Measurements from ENCODE around the gene ADAMTSL1.

Gene ADAMTSL1

GRCh38 chr9:18676525-18676924, 202.6 kb downstream of the ADAMTSL1 start:
- no peak overlapping the region for H3K4me3 Mint-ChIP-seq
- no peaks in the 10 kb centered on the region for H3K36me3 Mint-ChIP-seq (ENCODE audit: low read depth)
- no peaks in the 10 kb centered on the region for H3K9me3 Mint-ChIP-seq
- no peaks in the 10 kb centered on the region for H3K4me1 Mint-ChIP-seq (ENCODE audit: low read depth)
- H3K27me3 Mint-ChIP-seq (ENCODE audit: low read depth), result no peaks in the 10 kb centered on the region
- H3K27ac Mint-ChIP-seq, result no peak overlapping the region

- Mint-ChIP-seq H3K4me3 (no peak overlapping the region), H3K27me3 (ENCODE audit: low read depth) (no peaks in the 10 kb centered on the region), H3K4me1 (ENCODE audit: low read depth) (no peaks in the 10 kb centered on the region), H3K36me3 (ENCODE audit: low read depth) (no peaks in the 10 kb centered on the region), H3K9me3 (no peaks in the 10 kb centered on the region), H3K27ac (no peak overlapping the region)
These were observed 205.1 kb downstream of the ADAMTSL1 start for GRCh38 chr9:18678821-18679590.

- no peaks in the 10 kb centered on the region for H3K36me3 Mint-ChIP-seq (ENCODE audit: low read depth)
- H3K4me3 Mint-ChIP-seq, result no peak overlapping the region
- H3K27ac Mint-ChIP-seq, result no peak overlapping the region
- no peaks in the 10 kb centered on the region for H3K4me1 Mint-ChIP-seq (ENCODE audit: low read depth)
- no peaks in the 10 kb centered on the region for H3K9me3 Mint-ChIP-seq
- no peaks in the 10 kb centered on the region for H3K27me3 Mint-ChIP-seq (ENCODE audit: low read depth)
These were observed 209.0 kb downstream of the ADAMTSL1 start for GRCh38 chr9:18682907-18683306.

- Mint-ChIP-seq H3K27me3 (ENCODE audit: low read depth) (no peaks in the 10 kb centered on the region), H3K9me3 (no peaks in the 10 kb centered on the region), H3K36me3 (ENCODE audit: low read depth) (no peaks in the 10 kb centered on the region), H3K27ac (no peak overlapping the region), H3K4me3 (no peak overlapping the region), H3K4me1 (ENCODE audit: low read depth) (no peaks in the 10 kb centered on the region)
These were observed 209.4 kb downstream of the ADAMTSL1 start for GRCh38 chr9:18683312-18683711.

- H3K4me1 Mint-ChIP-seq (ENCODE audit: low read depth), result no peaks in the 10 kb centered on the region
- H3K9me3 Mint-ChIP-seq, result no peaks in the 10 kb centered on the region
- no peak overlapping the region for H3K27ac Mint-ChIP-seq
- H3K36me3 Mint-ChIP-seq (ENCODE audit: low read depth), result no peaks in the 10 kb centered on the region
- no peak overlapping the region for H3K4me3 Mint-ChIP-seq
- H3K27me3 Mint-ChIP-seq (ENCODE audit: low read depth), result no peaks in the 10 kb centered on the region
These were observed 209.9 kb downstream of the ADAMTSL1 start for GRCh38 chr9:18683851-18684250.

- Mint-ChIP-seq H3K9me3 (no peaks in the 10 kb centered on the region), H3K27ac (no peak overlapping the region), H3K4me3 (no peak overlapping the region), H3K27me3 (ENCODE audit: low read depth) (no peaks in the 10 kb centered on the region), H3K36me3 (ENCODE audit: low read depth) (no peaks in the 10 kb centered on the region), H3K4me1 (ENCODE audit: low read depth) (no peaks in the 10 kb centered on the region)
These were observed 210.8 kb downstream of the ADAMTSL1 start for GRCh38 chr9:18684593-18685317.

- H3K27ac Mint-ChIP-seq, result no peak overlapping the region
- H3K36me3 Mint-ChIP-seq (ENCODE audit: low read depth), result no peaks in the 10 kb centered on the region
- no peaks in the 10 kb centered on the region for H3K9me3 Mint-ChIP-seq
- H3K27me3 Mint-ChIP-seq (ENCODE audit: low read depth), result no peaks in the 10 kb centered on the region
- H3K4me1 Mint-ChIP-seq (ENCODE audit: low read depth), result no peaks in the 10 kb centered on the region
- no peak overlapping the region for H3K4me3 Mint-ChIP-seq
These were observed 214.9 kb downstream of the ADAMTSL1 start for GRCh38 chr9:18688581-18689565.

GRCh38 chr9:18689921-18690320, 216.0 kb downstream of the ADAMTSL1 start:
- peaks cover 4% of the 10 kb centered on the region for H3K9me3 Mint-ChIP-seq
- H3K27ac Mint-ChIP-seq, result no peak overlapping the region
- no peak overlapping the region for H3K4me3 Mint-ChIP-seq
- H3K36me3 Mint-ChIP-seq (ENCODE audit: low read depth), result no peaks in the 10 kb centered on the region
- no peaks in the 10 kb centered on the region for H3K27me3 Mint-ChIP-seq (ENCODE audit: low read depth)
- no peaks in the 10 kb centered on the region for H3K4me1 Mint-ChIP-seq (ENCODE audit: low read depth)

GRCh38 chr9:18692268-18692667, 218.3 kb downstream of the ADAMTSL1 start:
- no peak overlapping the region for H3K4me3 Mint-ChIP-seq
- no peaks in the 10 kb centered on the region for H3K4me1 Mint-ChIP-seq (ENCODE audit: low read depth)
- no peaks in the 10 kb centered on the region for H3K27me3 Mint-ChIP-seq (ENCODE audit: low read depth)
- H3K36me3 Mint-ChIP-seq (ENCODE audit: low read depth), result no peaks in the 10 kb centered on the region
- peaks cover 4% of the 10 kb centered on the region for H3K9me3 Mint-ChIP-seq
- H3K27ac Mint-ChIP-seq, result no peak overlapping the region

GRCh38 chr9:18692962-18693361, 219.0 kb downstream of the ADAMTSL1 start:
- Mint-ChIP-seq H3K4me3 (no peak overlapping the region), H3K36me3 (ENCODE audit: low read depth) (no peaks in the 10 kb centered on the region), H3K27ac (no peak overlapping the region), H3K9me3 (peaks cover 8% of the 10 kb centered on the region), H3K4me1 (ENCODE audit: low read depth) (no peaks in the 10 kb centered on the region), H3K27me3 (ENCODE audit: low read depth) (no peaks in the 10 kb centered on the region)

- no peaks in the 10 kb centered on the region for H3K36me3 Mint-ChIP-seq (ENCODE audit: low read depth)
- H3K27ac Mint-ChIP-seq, result no peak overlapping the region
- no peaks in the 10 kb centered on the region for H3K27me3 Mint-ChIP-seq (ENCODE audit: low read depth)
- no peak overlapping the region for H3K4me3 Mint-ChIP-seq
- H3K9me3 Mint-ChIP-seq, result peaks cover 8% of the 10 kb centered on the region
- no peaks in the 10 kb centered on the region for H3K4me1 Mint-ChIP-seq (ENCODE audit: low read depth)
These were observed 221.2 kb downstream of the ADAMTSL1 start for GRCh38 chr9:18694959-18695668.

- Mint-ChIP-seq H3K36me3 (ENCODE audit: low read depth) (no peaks in the 10 kb centered on the region), H3K4me1 (ENCODE audit: low read depth) (no peaks in the 10 kb centered on the region), H3K9me3 (peaks cover 8% of the 10 kb centered on the region), H3K27ac (no peak overlapping the region), H3K4me3 (no peak overlapping the region), H3K27me3 (ENCODE audit: low read depth) (no peaks in the 10 kb centered on the region)
These were observed 225.0 kb downstream of the ADAMTSL1 start for GRCh38 chr9:18698992-18699391.

- H3K4me3 Mint-ChIP-seq, result no peak overlapping the region
- H3K36me3 Mint-ChIP-seq (ENCODE audit: low read depth), result no peaks in the 10 kb centered on the region
- peaks cover 4% of the 10 kb centered on the region for H3K9me3 Mint-ChIP-seq
- no peaks in the 10 kb centered on the region for H3K4me1 Mint-ChIP-seq (ENCODE audit: low read depth)
- H3K27me3 Mint-ChIP-seq (ENCODE audit: low read depth), result no peaks in the 10 kb centered on the region
- H3K27ac Mint-ChIP-seq, result no peak overlapping the region
These were observed 225.8 kb downstream of the ADAMTSL1 start for GRCh38 chr9:18699764-18700163.

- Mint-ChIP-seq H3K9me3 (peaks cover 4% of the 10 kb centered on the region), H3K4me3 (no peak overlapping the region), H3K27ac (no peak overlapping the region)
These were observed 226.8 kb downstream of the ADAMTSL1 start for GRCh38 chr9:18700714-18701113.

More at GRCh38 chr9:18700714-18701113, 226.8 kb downstream of the ADAMTSL1 start:
- Mint-ChIP-seq H3K4me1 (ENCODE audit: low read depth) (no peaks in the 10 kb centered on the region), H3K36me3 (ENCODE audit: low read depth) (no peaks in the 10 kb centered on the region), H3K27me3 (ENCODE audit: low read depth) (no peaks in the 10 kb centered on the region)
